Gastroesophageal sphincter (tissue), 3 donors: ENCODE data around the gene TERB1.

Experiments used
- EP300 ChIP-seq: sonication (generic); formaldehyde crosslinking; IDR thresholded peaks from one replicate; pipeline ENCODE4 v1.6.1; 2017; ENCODE audit warnings: antibody characterized with exemption, mild to moderate bottlenecking
- POLR2A ChIP-seq, 2 donors: fragments of 450-650 bp; IDR thresholded peaks; one replicate each; pipeline ENCODE4 v1.6.1; 2017; ENCODE audit warnings: antibody characterized with exemption in 2 of 2, mild to moderate bottlenecking in 2 of 2, moderate library complexity in 1 of 2
- POLR2AphosphoS5 ChIP-seq: sonication (generic); formaldehyde crosslinking; IDR thresholded peaks from one replicate; pipeline ENCODE4 v1.6.1; 2017; ENCODE audit warnings: antibody characterized with exemption
- TF ChIP-seq, protein P1 (sequence below), 4 experiments: fragments of 200-600 bp in 2 of 4; fragments of 450-650 bp in 2 of 4; sonication (generic) in 1 of 4; IDR thresholded peaks; one replicate each; pipeline ENCODE4 v1.5.1; 2017 to 2019; ENCODE audit warnings: antibody characterized with exemption in 4 of 4, mild to moderate bottlenecking in 2 of 4, moderate library complexity in 2 of 4

DNA sequence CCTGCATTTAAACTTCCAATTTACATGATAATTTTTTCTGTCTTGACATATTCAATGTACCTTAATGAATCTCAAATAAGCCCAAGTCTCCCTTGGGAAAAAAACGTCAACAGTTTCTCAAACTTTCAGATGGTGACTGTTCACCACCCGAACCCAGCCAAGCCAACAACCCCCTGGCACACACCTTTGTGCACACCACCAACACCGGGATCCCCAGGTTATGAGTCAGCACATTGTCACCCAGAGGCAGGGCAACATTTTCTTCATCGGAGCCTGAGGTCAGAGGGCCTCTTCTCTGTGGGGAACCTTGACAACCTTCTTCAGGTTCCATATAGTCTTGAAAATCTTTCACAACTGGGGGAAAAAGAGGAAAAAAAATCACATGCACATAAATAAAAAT lies 65.5 kb downstream of the TERB1 start:
- TF ChIP-seq POLR2A (IDR thresholded peaks at IDR 0.05) (no peak), EP300 (no peak), POLR2AphosphoS5 (no peak)
- TF ChIP-seq, protein P1, sequence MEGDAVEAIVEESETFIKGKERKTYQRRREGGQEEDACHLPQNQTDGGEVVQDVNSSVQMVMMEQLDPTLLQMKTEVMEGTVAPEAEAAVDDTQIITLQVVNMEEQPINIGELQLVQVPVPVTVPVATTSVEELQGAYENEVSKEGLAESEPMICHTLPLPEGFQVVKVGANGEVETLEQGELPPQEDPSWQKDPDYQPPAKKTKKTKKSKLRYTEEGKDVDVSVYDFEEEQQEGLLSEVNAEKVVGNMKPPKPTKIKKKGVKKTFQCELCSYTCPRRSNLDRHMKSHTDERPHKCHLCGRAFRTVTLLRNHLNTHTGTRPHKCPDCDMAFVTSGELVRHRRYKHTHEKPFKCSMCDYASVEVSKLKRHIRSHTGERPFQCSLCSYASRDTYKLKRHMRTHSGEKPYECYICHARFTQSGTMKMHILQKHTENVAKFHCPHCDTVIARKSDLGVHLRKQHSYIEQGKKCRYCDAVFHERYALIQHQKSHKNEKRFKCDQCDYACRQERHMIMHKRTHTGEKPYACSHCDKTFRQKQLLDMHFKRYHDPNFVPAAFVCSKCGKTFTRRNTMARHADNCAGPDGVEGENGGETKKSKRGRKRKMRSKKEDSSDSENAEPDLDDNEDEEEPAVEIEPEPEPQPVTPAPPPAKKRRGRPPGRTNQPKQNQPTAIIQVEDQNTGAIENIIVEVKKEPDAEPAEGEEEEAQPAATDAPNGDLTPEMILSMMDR (IDR thresholded peaks at IDR 0.05), result no peak
